IPS-18c (cell line): ENCODE data around the gene MAML3.

Source experiments
- H3K4me3 ChIP-seq: 2 replicates; pipeline ENCODE4 v1.7.0; 2013; ENCODE audit warnings: low read depth, mild to moderate bottlenecking, low read length, moderate library complexity; ENCODE audit not compliant: insufficient read depth
- H3K9me3 ChIP-seq: one replicate; pipeline ENCODE4 v1.6.1; 2013; ENCODE audit warnings: mild to moderate bottlenecking, low read length, moderate library complexity; ENCODE audit not compliant: control insufficient read depth, insufficient read depth

The MAML3 gene

DNA sequence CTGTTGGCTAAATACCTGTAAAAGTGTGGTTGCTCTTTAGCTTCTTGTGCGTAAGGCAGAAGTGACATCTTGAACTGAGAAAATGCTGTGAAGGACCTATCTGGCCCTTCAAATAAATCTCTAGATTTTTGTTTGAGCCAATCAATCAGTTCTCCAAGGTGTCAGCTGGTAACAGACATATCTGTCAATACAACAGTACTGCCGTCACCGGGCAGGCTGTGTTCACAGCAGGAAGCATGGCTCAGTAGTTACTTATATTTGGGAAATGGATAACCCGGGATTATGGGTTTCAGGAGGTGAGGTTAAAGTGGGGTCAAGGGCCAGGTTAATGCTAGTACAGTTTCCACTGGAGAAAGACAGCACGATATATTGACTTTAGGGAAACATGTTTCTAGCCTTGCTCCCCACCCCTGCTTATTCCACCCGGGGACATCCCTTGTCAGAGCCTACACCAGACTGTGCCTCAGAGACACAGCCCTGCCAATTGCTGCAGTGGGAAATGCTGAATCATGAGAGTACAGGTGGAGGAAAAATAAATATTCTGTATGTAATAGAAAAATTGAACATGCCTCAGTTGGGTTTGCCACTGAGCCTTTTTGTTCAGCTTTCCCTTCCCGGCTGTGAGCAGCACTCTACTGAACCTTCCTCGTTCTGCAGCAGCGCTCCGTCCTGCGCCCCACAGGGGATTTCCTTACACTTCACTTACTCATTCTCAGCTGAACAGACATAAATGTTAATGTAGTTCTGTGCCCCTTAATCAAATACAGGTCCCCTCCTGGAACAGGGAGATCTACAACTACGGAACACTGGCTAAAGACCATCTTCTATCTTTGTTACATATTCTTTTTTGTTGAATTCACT lies 367.3 kb downstream of the MAML3 start:
- no peak overlapping the region for H3K4me3 ChIP-seq

DNA sequence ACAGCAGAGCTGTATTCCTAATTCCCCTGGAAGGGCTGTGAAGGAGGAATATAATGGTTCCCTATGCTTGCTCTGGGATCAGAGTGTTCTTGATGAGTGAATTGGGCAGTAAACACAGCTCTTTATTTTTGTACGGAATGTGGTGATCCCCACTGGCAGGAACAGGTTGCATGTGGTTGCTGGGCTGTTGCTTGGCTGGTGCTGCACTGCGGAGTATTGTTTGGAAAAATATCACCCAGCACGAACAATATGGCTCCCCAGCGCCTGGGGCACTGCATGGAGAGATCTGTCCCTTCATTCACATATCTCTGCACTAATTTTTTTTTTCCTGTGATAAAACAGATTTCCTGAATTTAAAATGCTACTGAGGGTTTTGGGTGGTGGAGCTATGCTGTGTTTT lies 368.6 kb downstream of the MAML3 start:
- Histone ChIP-seq H3K4me3 (no peak overlapping the region), H3K9me3 (no peaks in the 10 kb centered on the region)

More for the DNA sequence above, 367.3 kb downstream of the MAML3 start:
- no peaks in the 10 kb centered on the region for H3K9me3 ChIP-seq

DNA sequence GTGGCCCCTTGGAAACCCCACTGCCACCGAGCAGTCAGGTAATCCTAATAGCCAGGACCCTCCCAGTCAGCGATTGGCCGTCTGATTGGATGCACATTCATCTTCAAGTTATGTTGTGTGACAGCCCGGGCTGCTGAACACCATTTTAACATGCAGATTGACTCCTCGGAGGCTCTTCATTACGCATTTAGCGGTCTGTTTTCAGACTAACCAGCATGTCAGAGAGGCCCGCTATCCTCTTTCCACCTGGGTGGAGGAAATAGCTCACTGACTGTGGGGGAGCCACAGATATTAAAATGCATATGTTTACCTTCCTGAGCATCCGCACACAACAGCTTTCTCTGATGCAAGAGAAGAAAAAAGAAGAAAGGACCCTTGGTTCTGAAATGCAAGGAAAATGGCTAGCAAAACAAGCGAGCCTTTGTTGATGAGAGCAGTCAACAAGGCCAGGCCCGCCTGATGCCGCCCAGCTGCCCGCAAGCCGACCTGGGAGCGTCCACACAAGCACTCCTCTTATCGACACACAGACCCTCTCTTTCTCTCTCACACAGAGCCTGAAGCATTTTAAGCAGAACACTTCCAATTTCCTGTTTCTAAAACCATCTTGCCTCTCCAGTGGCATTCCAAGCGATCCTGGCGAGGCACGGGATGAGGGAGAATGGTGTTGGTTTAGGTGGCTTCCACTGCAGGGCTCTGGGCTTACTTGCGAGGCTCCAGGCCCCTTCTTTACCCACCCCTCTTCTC lies 370.1 kb downstream of the MAML3 start:
- no peaks in the 10 kb centered on the region for H3K9me3 ChIP-seq
- H3K4me3 ChIP-seq = no peak overlapping the region

DNA sequence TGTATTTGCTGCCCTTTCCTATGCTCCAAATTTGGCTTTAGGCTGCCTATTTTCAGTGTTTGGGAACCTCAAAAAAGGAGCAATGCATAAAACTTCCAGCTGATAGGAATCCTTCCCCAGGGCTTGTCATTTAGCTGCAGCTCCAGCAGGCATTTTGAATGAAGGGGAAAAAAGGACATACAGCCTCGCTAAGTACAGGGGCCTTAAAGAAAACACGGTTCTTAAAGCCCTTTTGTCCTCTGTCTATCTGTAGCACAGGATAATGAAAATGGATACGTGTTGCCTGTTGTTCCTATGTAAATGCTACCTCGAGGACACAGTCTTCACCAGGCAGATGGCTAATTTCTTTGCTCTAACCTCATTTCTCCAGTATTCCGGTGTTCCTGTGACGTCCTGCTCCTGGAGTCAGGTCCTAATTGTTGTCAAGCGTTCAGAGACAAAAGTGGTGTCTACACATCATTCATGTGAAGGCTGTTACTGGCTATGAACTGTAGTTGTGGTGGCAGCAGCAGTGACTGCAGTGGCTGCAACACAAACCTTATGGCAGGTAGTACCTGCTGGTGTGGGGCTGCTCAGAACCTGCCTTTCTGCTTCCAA lies 371.0 kb downstream of the MAML3 start:
- Histone ChIP-seq H3K9me3 (no peaks in the 10 kb centered on the region), H3K4me3 (no peak overlapping the region)

DNA sequence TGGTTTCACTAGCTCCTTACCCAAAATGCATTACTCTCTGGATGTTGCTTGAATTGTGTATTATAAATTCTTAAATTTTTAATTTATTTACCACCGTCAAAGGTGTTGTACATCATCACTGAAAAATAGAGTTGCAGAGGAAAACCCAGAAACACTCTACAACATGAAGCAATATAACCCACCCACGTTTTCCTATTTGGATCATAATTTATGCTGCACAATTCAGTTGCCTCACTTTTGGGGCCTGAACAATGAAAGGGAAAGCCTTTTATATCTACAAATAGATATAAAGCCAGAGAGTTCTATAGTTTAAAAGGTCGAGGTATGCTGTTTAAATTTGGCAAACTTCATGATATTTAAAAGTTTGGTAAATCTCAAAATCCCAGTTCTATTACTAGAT lies 372.9 kb downstream of the MAML3 start:
- no peak overlapping the region for H3K4me3 ChIP-seq
- no peaks in the 10 kb centered on the region for H3K9me3 ChIP-seq

DNA sequence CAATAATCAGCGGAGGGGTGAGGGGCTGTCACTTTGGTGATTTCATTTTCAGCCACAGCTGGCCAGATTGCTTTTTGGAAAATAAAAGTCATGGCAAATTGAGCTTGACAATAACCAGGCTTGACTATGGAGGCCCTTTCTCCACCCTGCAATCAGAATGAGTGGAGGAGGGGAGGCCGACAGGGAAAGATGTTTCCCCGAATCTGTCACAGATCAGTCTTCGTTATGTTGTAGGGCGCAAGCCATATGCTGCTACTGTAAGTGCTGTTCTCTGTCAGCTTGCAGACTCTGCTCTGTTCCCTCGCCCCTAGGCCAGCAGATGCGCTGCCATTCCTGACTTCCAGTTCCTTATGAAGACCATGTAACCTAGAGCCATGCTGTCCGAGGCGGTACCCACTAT lies 374.3 kb downstream of the MAML3 start:
- no peaks in the 10 kb centered on the region for H3K9me3 ChIP-seq
- H3K4me3 ChIP-seq = no peak overlapping the region

DNA sequence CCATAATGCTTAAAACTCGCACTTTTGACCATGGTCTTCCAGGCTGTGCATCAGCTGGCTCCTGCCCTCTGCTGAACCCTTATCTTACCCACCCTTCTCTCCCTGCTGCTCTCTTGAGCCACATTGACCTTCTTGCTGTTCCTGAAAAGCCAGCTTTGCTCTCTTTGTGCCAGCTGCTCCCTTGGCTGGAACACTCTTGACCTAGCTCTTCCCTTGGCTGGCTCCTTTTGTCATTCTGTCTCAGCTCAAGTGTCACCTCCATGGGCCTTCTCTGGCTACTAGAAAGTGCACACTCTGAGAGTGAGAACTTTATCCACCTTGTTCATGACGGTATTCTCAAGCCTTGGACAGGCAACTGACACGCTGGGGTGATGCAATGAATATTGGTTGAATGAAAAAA lies 376.2 kb downstream of the MAML3 start:
- Histone ChIP-seq H3K9me3 (no peaks in the 10 kb centered on the region), H3K4me3 (no peak overlapping the region)

DNA sequence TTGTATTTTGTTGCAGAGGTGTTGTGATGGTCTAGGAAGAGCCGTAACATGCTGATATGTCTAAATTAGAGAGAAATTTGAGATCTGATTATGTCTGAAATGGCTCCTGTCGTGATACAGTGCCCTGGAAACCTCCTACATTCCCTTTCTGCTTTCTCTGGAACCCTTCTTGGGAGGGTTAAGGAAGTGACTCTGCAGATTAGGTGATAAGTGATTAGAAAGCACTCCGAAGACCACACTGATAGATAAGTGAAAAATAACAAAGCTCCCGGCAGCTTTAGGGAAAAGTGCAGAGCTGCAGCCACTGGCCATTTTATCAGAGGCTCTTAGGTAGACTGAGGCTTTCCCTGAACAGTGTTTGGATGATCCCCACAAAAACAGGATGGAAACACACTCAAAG lies 377.7 kb downstream of the MAML3 start:
- no peak overlapping the region for H3K4me3 ChIP-seq
- H3K9me3 ChIP-seq = no peaks in the 10 kb centered on the region

DNA sequence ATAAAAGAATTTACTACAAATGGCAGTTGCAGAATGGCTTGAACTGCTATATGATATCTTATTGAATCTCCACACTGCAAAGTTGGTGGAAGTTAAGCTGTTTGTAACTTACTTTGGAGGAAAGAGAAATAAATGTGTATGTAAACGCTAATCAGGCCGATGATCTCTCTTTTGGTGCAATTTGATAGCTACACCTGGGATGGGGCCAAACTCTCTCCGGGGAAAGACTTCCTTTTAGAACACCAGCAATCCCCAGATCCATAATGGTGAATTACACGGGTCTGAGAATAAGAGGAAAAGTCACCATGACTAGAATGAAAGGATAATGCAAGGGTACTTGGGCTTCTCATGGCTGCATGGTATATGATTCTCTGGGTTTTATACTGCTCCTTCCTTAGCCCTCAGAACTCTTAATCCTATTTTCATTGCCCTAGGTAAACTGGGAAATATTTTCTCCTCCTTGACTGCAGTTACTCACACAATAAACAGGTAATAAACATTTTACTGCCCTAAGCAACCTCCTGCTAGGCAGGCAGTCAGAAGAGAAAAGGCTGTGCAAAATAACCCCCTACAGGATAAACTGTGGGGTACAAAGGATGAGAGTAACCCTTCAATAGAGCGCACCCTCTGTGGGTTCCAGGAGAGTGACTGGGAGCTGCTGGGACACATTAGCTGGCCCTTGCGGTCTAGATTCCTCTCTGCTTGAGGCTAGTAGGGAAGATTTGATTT lies 379.1 kb downstream of the MAML3 start:
- no peaks in the 10 kb centered on the region for H3K9me3 ChIP-seq
- H3K4me3 ChIP-seq = no peak overlapping the region

DNA sequence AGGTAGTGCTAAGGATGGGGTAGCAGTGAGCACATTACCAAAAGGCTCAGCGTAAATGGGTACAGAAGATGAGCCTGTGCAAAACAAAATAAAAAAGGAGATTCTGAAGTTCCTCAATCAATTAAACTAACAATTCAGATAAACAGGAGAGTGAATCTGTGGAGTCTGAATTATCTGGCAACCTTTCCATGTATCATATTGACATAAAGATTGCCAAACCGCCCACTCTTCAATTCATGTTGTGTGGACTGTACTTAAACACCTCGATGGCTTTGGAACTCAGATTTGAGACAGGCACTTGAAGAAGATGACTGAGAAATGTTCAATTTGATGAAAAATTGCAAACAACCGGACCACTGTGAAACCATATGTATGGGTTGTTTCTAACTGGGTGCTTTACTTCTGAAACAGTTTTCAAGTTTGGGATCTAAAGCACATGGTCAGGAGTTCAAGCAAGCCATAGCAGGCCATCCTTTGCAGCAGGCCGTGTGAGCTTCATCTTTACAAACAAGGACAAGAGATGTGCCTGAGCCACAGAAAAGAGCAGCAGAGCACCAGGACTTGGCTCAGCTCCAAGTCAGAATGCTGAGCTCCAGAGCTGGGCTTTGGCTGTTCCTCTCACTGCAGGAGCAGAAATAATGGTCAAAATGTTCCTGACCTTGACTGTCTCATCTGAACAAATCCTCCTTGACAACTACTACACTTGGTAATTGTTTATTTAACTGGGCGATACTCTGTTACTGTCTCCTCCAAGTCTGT lies 380.2 kb downstream of the MAML3 start:
- Histone ChIP-seq H3K4me3 (no peak overlapping the region), H3K9me3 (no peaks in the 10 kb centered on the region)

DNA sequence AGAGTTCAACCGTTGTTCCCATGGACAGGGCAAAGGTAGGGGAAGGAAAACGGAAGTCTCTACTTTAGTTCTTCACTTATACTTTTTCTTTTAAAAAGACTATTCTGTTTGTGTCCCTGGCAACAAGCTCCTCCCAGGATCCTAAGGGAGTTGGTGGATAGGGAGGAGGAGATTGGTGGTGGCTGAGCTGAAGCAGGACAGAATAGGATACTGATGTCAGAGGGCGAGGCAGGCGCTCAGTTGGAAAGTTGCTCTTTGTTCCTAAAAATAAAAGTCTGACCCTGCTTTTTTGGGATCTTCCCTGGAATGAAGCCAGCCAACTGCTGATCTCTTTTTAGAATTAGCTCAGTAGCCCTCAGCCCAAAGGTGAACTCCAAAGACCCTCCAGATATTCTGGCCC lies 383.6 kb downstream of the MAML3 start:
- no peak overlapping the region for H3K4me3 ChIP-seq
- no peaks in the 10 kb centered on the region for H3K9me3 ChIP-seq

DNA sequence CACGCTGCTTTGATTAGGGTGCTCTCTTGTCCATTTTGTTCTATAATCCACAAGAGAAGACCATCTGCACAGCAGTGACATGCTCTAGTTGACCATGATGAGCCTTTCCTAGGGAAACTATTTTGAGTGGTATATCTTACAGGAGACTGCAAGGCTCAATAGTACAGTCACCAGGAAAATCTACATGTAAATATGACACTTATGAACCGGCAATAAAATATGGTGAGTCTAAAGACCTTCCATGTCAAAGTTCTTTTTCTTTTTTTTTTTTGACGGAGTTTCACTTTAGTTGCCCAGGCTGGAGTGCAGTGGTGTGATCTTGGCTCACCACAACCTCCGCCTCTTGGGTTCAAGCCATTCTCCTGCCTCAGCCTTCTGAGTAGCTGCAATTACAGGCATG lies 384.6 kb downstream of the MAML3 start:
- H3K9me3 ChIP-seq = no peaks in the 10 kb centered on the region
- H3K4me3 ChIP-seq = no peak overlapping the region

DNA sequence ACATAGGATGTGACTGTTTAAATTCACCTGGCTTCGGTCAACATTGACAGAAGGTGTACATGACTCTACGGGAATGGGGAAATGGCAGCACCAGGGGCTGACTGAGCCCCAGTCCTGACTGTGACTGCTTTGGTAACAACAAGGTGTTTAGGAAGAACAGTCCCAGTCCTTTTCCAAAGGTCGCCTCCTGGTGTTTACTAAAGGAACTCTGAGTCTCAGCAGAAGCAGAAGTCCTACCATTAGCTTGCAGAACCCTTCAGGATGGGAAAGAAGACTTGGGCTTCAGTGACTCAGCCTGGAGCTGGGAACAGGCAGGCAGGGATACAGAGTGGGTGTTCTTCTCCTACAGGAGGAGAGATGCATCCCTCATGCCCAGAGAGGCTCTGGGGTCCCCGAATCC lies 385.1 kb downstream of the MAML3 start:
- no peak overlapping the region for H3K4me3 ChIP-seq
- no peaks in the 10 kb centered on the region for H3K9me3 ChIP-seq

DNA sequence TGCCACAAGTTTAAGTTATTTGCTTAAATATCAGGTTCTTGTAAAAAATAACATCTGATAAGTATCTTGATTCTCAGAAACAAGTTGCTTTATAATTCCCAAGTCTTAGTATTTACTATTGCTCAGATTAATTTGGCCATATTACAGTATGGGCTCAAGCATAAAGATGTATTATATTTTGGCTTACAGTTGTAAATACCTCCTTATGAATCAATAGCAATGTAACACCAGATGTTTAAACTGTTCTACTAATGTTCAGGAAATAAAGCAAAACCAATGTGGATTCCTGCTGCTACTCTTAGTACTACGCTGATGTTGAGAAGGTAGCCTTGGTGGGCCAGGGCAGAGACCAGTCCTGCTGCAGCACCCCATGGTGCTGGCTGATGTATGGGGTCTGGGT lies 385.6 kb downstream of the MAML3 start:
- no peak overlapping the region for H3K4me3 ChIP-seq
- no peaks in the 10 kb centered on the region for H3K9me3 ChIP-seq

DNA sequence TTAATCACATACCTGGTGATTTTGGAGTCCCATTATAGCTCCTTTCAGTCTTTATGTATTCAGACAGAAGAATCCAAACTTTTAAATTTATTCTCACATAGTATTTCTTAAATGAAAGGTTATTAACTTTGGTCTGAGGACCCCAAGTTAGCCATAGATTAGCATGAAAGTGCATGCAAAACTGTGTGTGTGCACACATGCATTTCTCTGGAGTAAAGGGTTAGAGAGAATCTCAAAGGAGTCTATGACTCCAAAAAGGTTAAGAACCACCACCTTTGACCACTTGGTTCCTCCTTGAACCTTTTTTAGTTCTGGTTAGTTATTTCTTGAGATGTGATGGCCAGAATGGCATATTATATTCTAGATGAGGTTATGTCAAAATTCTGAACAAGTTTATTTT lies 386.4 kb downstream of the MAML3 start:
- Histone ChIP-seq H3K9me3 (no peaks in the 10 kb centered on the region), H3K4me3 (no peak overlapping the region)

DNA sequence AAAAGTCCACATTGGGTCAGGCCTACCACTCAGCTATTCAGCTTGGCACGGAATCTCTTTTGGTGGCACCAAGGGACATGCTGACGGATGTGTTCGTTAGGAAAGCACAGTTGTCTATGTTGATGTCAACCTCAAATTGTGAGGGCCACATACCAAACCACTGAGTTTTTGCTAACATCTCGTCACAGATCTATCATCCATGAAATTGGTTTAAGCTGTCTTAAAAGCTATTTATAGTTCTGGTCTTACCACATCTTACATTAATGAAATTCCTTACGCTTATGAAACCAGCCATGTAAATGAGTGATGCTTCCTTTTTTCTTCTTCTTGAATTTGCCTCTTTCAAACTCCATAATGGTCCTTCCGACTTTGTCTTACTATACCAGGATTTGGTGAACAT lies 386.8 kb downstream of the MAML3 start:
- no peak overlapping the region for H3K4me3 ChIP-seq
- no peaks in the 10 kb centered on the region for H3K9me3 ChIP-seq
